GM20000 (cell line): ENCODE measurements around the gene KCNQ4.

Experiments
- DNase-seq: peaks from one replicate; pipeline ENCODE4 v3.0.0; 2012; ENCODE audit warnings: low spot score
- CTCF ChIP-seq: IDR thresholded peaks from 2 replicates; pipeline ENCODE4 v1.5.1; 2012; ENCODE audit warnings: mild to moderate bottlenecking, control low read depth; ENCODE audit errors: extremely low read depth, missing control alignments

Gene KCNQ4

GRCh38 chr1:40817791-40818263, 34.2 kb downstream of the KCNQ4 start:
- no peak for DNase-seq

GRCh38 chr1:40818264-40818961, 34.8 kb downstream of the KCNQ4 start:
- TF ChIP-seq CTCF: no peak
- peak; percentile 90 for DNase-seq

More at GRCh38 chr1:40817791-40818263, 34.2 kb downstream of the KCNQ4 start:
- no peak for TF ChIP-seq CTCF

- no peak for DNase-seq
- TF ChIP-seq CTCF: no peak
These were observed 35.5 kb downstream of the KCNQ4 start for GRCh38 chr1:40819101-40819500.

- DNase-seq: no peak
- no peak for TF ChIP-seq CTCF
These were observed 36.7 kb downstream of the KCNQ4 start for GRCh38 chr1:40820251-40820797.

GRCh38 chr1:40820911-40821693, 37.5 kb downstream of the KCNQ4 start:
- TF ChIP-seq CTCF: no peak
- DNase-seq: no peak

- TF ChIP-seq CTCF: no peak
- no peak for DNase-seq
These were observed 39.3 kb downstream of the KCNQ4 start for GRCh38 chr1:40822890-40823289.

- no peak for DNase-seq
- TF ChIP-seq CTCF: no peak
These were observed 39.8 kb downstream of the KCNQ4 start for GRCh38 chr1:40823345-40823744.
